ENCODE data around the gene ANKRD45. TPM values are rescaled to one million over a fixed set of nuclear protein-coding genes. Genes with fewer than 3 reads are reported as not detected.
"Not testable (repeated sequence)": the region's sequence is repeated elsewhere in the genome, so short reads cannot be mapped to it uniquely, and the experiment has no call there.

The ANKRD45 gene
- polyA plus RNA-seq, 2 of the 4 experiments (the other 2 are of a cell fraction): 0.18 to 0.27 TPM

GRCh38 chr1:173616859-173617258 lies 52.8 kb downstream of the ANKRD45 start:
- H3K4me1 ChIP-seq: no peaks in the 10 kb centered on the region
- ChIA-PET CTCF (no interaction called here), POLR2A (no interaction called here)
- H3K27ac ChIP-seq: no peak overlapping the region
- DNase-seq (ENCODE audit: low read depth in 1 of 2, low spot score in 1 of 2) (no peak), ATAC-seq (no peak), FAIRE-seq (no peak)
- TF ChIP-seq EHF (CRISPR knock-in tag; IDR thresholded peaks at IDR 0.05): no peak
- no peak overlapping the region for H3K4me2 ChIP-seq
- H3K4me3 ChIP-seq: no peak overlapping the region
- 60% methylated on average over 4 of the region's 4 CpGs for WGBS (ENCODE audit: missing lambda C conversion rate)
- peaks cover 10% of the 10 kb centered on the region; the same call in 1 of the 3 replicates for H3K9me3 ChIP-seq

DNA sequence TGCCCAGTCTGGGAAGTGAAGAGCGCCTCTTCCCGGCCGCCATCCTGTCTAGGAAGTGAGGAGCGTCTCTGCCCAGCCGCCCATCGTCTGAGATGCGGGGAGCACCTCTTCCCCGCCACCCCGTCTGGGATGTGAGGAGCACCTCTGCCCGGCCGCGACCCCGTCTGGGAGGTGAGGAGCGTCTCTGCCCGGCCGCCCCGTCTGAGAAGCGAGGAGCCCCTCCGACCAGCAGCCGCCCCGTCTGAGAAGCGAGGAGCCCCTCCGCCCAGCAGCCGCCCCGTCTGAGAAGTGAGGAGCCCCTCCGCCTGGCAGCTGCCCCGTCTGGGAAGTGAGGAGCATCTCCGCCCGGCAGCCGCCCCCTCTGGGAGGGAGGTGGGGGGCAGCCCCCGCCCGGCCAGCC lies 56.6 kb downstream of the ANKRD45 start:
- WGBS (ENCODE audit: missing lambda C conversion rate): 93% methylated on average over 21 of the region's 32 CpGs
- DNase-seq (ENCODE audit: low read depth in 1 of 2, low spot score in 1 of 2); H3K9me3 ChIP-seq; H3K4me1 ChIP-seq; ATAC-seq; H3K4me2 ChIP-seq; CTCF ChIA-PET; POLR2A ChIA-PET; H3K4me3 ChIP-seq; FAIRE-seq; H3K27ac ChIP-seq: not testable (repeated sequence)

DNA sequence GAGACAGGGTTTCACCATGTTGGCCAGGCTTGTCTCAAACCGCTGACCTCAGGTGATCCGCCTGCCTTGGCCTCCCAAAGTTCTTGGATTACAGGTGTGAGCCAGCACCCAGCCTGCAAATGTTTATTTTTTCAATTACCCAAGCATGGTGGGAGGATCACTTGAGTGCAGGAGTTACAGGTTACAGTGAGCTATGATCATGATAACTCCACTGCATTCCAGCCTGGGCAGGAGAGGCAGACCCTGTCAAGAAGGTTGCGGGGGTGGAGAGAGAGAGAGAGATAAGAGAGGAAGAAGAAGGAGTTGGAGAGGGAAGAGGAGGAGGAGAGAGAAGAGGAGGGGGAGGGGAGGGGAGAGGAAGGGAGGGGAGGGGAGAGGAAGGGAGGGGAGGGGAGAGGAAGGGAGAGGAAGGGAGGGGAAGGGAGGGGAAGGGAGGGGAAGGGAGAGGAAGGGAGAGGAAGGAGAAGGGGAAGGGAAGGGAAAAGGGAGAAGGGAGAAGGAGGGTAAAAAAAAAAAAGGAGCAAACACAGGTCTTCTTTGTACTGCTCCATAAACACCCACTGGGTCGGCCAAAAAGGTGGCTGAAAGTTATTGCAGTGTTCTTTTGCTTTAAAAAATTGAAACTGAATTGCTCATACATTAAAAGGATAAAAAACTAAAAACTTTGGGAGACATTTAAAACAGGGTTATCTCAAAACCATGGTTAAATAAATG lies 61.0 kb downstream of the ANKRD45 start:
- FAIRE-seq: no peak
- Histone ChIP-seq H3K4me1 (no peaks in the 10 kb centered on the region), H3K27ac (no peak overlapping the region), H3K9me3 (no peaks in the 10 kb centered on the region), H3K4me2 (no peak overlapping the region), H3K4me3 (no peak overlapping the region)
- TF ChIP-seq, protein P1, sequence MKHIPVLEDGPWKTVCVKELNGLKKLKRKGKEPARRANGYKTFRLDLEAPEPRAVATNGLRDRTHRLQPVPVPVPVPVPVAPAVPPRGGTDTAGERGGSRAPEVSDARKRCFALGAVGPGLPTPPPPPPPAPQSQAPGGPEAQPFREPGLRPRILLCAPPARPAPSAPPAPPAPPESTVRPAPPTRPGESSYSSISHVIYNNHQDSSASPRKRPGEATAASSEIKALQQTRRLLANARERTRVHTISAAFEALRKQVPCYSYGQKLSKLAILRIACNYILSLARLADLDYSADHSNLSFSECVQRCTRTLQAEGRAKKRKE (CRISPR knock-in tag; IDR thresholded peaks at IDR 0.05; ENCODE audit: low read depth): no peak
- TF ChIP-seq FOSL2 (IDR thresholded peaks at IDR 0.05) (no peak), FOSL2 (CRISPR knock-in tag; IDR thresholded peaks at IDR 0.05) (no peak)
- ChIA-PET CTCF (no interaction called here), POLR2A (no interaction called here)
- no peak for ATAC-seq
- 69% methylated on average over 4 of the region's 4 CpGs for WGBS (ENCODE audit: missing lambda C conversion rate)
- no peak for DNase-seq (ENCODE audit: low read depth in 1 of 2, low spot score in 1 of 2)

GRCh38 chr1:173603056-173603591 lies 66.5 kb downstream of the ANKRD45 start, which contains the start of gene SLC9C2:
Gene SLC9C2, minus strand, starts transcription at chr1:173603072. Its CDS starts 1,296 bp downstream, at chr1:173601776.
- no peaks in the 10 kb centered on the region for H3K9me3 ChIP-seq
- ATAC-seq (no peak), FAIRE-seq (no peak), DNase-seq (ENCODE audit: low read depth in 1 of 2, low spot score in 1 of 2) (no peak)
- WGBS (ENCODE audit: missing lambda C conversion rate): 58% methylated on average over 5 of the region's 5 CpGs
- POLR2A ChIA-PET: no interaction called here
- no peak within 1 kb of the TSS for H3K27ac ChIP-seq
- CTCF ChIA-PET: no interaction called here
- H3K4me2 ChIP-seq: no peak within 1 kb of the TSS
- H3K4me1 ChIP-seq: no peaks in the 10 kb centered on the region
- TF ChIP-seq MAFK (IDR thresholded peaks at IDR 0.05; ENCODE audit: partially characterized antibody): peak; percentile 82
- no peak for TF ChIP-seq SREBF2 (IDR thresholded peaks at IDR 0.05)
- no peak within 1 kb of the TSS for H3K4me3 ChIP-seq

- 56% methylated on average over 2 of the region's 2 CpGs for WGBS (ENCODE audit: missing lambda C conversion rate)
- FAIRE-seq (no peak), DNase-seq (ENCODE audit: low read depth in 1 of 2, low spot score in 1 of 2) (no peak), ATAC-seq (no peak)
- no peaks in the 10 kb centered on the region for H3K4me1 ChIP-seq
- ChIA-PET CTCF (no interaction called here), POLR2A (no interaction called here)
- H3K4me3 ChIP-seq: no peak overlapping the region
- H3K4me2 ChIP-seq: peak overlapping the region; percentile 29; the same call in 1 of the 3 replicates
- no peaks in the 10 kb centered on the region for H3K9me3 ChIP-seq
- TF ChIP-seq HOXA7 (CRISPR knock-in tag; IDR thresholded peaks at IDR 0.05) (no peak), MAX (IDR thresholded peaks at IDR 0.05) (no peak), ZNF302 (CRISPR knock-in tag; IDR thresholded peaks at IDR 0.05) (no peak), TP53 (CRISPR knock-in tag; IDR thresholded peaks at IDR 0.05) (no peak), MAFK (IDR thresholded peaks at IDR 0.05; ENCODE audit: partially characterized antibody) (no peak), MYC (IDR thresholded peaks at IDR 0.05; ENCODE audit: borderline replicate concordance, low read length) (no peak), E2F6 (IDR thresholded peaks at IDR 0.05; ENCODE audit: borderline replicate concordance, low read depth) (no peak), ZC3H11A (IDR thresholded peaks at IDR 0.05) (no peak), BHLHE40 (IDR thresholded peaks at IDR 0.05; ENCODE audit: low read depth, low read length) (no peak)
- TF ChIP-seq, protein P1 (CRISPR knock-in tag; IDR thresholded peaks at IDR 0.05; ENCODE audit: low read depth): no peak
- no peak overlapping the region for H3K27ac ChIP-seq
These were observed 68.1 kb downstream of the ANKRD45 start for GRCh38 chr1:173601588-173601987.
